B cell (primary cell): ENCODE results near the gene LRRC26. TPM values are rescaled to one million over a fixed set of nuclear protein-coding genes. Genes with fewer than 3 reads are reported as not detected.

ENCODE experiments used
- ATAC-seq: fragments of 200-7000 bp; cut with Tn5 transposase; one replicate; pipeline ENCODE4 v1.10.0; 2021; ENCODE audit warnings: low read depth, mild to moderate bottlenecking, moderate number of reproducible peaks, moderate library complexity
- CTCF ChIA-PET: fragments of 350-600 bp; sonication (Branson Sonifier 250); formaldehyde crosslinking; loops from one replicate; lab custom pipeline; 2021; ENCODE audit warnings: antibody characterized with exemption, inconsistent platforms; lab: Charles Lee
- POLR2A ChIA-PET: fragments of 350-600 bp; sonication (Branson Sonifier 250); formaldehyde crosslinking; loops from one replicate; lab custom pipeline; 2021; ENCODE audit warnings: antibody characterized with exemption; lab: Charles Lee
- DNase-seq: peaks from one replicate; pipeline ENCODE4 v3.0.0; 2013
- H2AFZ ChIP-seq: 2 replicates; pipeline ENCODE4 v1.6.1; 2012; ENCODE audit warnings: mild to moderate bottlenecking, low read depth, low read length; ENCODE audit not compliant: insufficient read depth, poor library complexity, severe bottlenecking
- H3K27ac ChIP-seq, 2 donors: 1 replicate in 1 of 2; 2 replicates in 1 of 2; pipeline ENCODE4 v1.5.1; 2012 to 2013; ENCODE audit warnings: low read length in 2 of 2, mild to moderate bottlenecking in 2 of 2, moderate library complexity in 1 of 2
- H3K27me3 ChIP-seq, 4 experiments: fragments of 200-600 bp in 1 of 4; sonication (generic) in 1 of 4; replicated peaks in 1 of 4; 1 replicate in 2 of 4; 2 replicates in 2 of 4; pipeline versions ENCODE4 v1.6.1 to v1.7.0; 2013 to 2016; ENCODE audit warnings: low read length in 3 of 4, mild to moderate bottlenecking in 2 of 4, mixed read lengths in 1 of 4, moderate library complexity in 1 of 4; ENCODE audit not compliant: insufficient read depth in 4 of 4, control insufficient read depth in 3 of 4; ENCODE audit errors: control extremely low read depth in 1 of 4
- H3K36me3 ChIP-seq, 2 experiments: replicated peaks in 1 of 2; 1 replicate in 1 of 2; 2 replicates in 1 of 2; pipeline versions ENCODE4 v1.6.1 to v1.7.1; 2013; ENCODE audit warnings: low read length in 1 of 2; ENCODE audit not compliant: insufficient read depth in 2 of 2, control insufficient read depth in 1 of 2; ENCODE audit errors: control extremely low read depth in 1 of 2, extremely low read depth in 1 of 2
- H3K4me1 ChIP-seq, 2 donors: fragments of 200-600 bp in 1 of 2; sonication (generic) in 1 of 2; 1 replicate in 1 of 2; 2 replicates in 1 of 2; pipeline versions ENCODE4 v1.5.1 to v1.6.1; 2013 to 2017; ENCODE audit warnings: low read length in 2 of 2; ENCODE audit not compliant: control insufficient read depth in 2 of 2, insufficient read depth in 2 of 2
- H3K4me2 ChIP-seq: replicated peaks from 2 replicates; pipeline ENCODE3; 2012; ENCODE audit warnings: mild to moderate bottlenecking, low read depth, low read length; ENCODE audit not compliant: poor library complexity, severe bottlenecking
- H3K4me3 ChIP-seq, 5 experiments: fragments of 200-600 bp in 1 of 5; sonication (generic) in 1 of 5; 1 replicate in 3 of 5; 2 replicates in 2 of 5; pipeline versions ENCODE4 v1.5.1 to v1.7.0; 2011 to 2016; ENCODE audit warnings: low read length in 4 of 5, mild to moderate bottlenecking in 4 of 5, low read depth in 2 of 5, control low read depth in 1 of 5, moderate library complexity in 1 of 5; ENCODE audit not compliant: insufficient read depth in 1 of 5; ENCODE audit errors: control extremely low read depth in 1 of 5, extremely low read depth in 1 of 5
- H3K79me2 ChIP-seq: fragments of 200-600 bp; sonication (generic); one replicate; pipeline ENCODE4 v1.6.0; 2016; ENCODE audit warnings: low read length; ENCODE audit not compliant: control insufficient read depth, insufficient read depth
- H3K9ac ChIP-seq: fragments of 200-600 bp; sonication (generic); 2 replicates; pipeline ENCODE4 v1.6.1; 2017; ENCODE audit warnings: mild to moderate bottlenecking, low read length, moderate library complexity
- H3K9me3 ChIP-seq, 3 donors: one replicate each; pipeline versions ENCODE4 v1.6.1 to v1.7.1; 2013; ENCODE audit warnings: low read length in 2 of 3; ENCODE audit not compliant: control insufficient read depth in 2 of 3, insufficient read depth in 1 of 3; ENCODE audit errors: control extremely low read depth in 1 of 3
- H4K20me1 ChIP-seq: 2 replicates; pipeline ENCODE4 v1.6.0; 2012; ENCODE audit warnings: mild to moderate bottlenecking, low read length; ENCODE audit not compliant: insufficient read depth, control insufficient read depth, poor library complexity, severe bottlenecking
- H3K27ac Mint-ChIP-seq: one replicate; pipeline ENCODE4 v1.8.0; 2021; ENCODE audit warnings: mixed read lengths
- H3K27me3 Mint-ChIP-seq: one replicate; pipeline ENCODE4 v1.8.0; 2021; ENCODE audit warnings: mixed read lengths
- H3K4me1 Mint-ChIP-seq: one replicate; pipeline ENCODE4 v1.8.0; 2021; ENCODE audit warnings: mixed read lengths
- H3K4me3 Mint-ChIP-seq: one replicate; pipeline ENCODE4 v1.8.0; 2021; ENCODE audit warnings: mixed read lengths
- H3K9me3 Mint-ChIP-seq: one replicate; pipeline ENCODE4 v1.8.0; 2022; ENCODE audit warnings: mixed read lengths; ENCODE audit not compliant: insufficient read depth
- EZH2 ChIP-seq: IDR thresholded peaks from 2 replicates; pipeline ENCODE4 v1.6.1; 2012; ENCODE audit warnings: borderline replicate concordance, low read depth, mild to moderate bottlenecking, moderate library complexity, low read length; ENCODE audit not compliant: insufficient read depth, poor library complexity, severe bottlenecking
- WGBS: methylation state at CpG from one replicate; pipeline ENCODE4 v1.1.5; 2013; ENCODE audit warnings: missing lambda C conversion rate; ENCODE audit not compliant: insufficient coverage; 5-methylcytosine and 5-hydroxymethylcytosine counted together
- intact Hi-C: fragments of 100-400 bp; cut with micrococcal nuclease; formaldehyde crosslinking; loops from one replicate; pipeline ENCODE4 v1.10.0; 2022
- polyA plus RNA-seq: library from polyadenylated mRNA; depleted of rRNA; stranded (reverse); fragments of >200 nt; gene quantifications from 2 replicates; pipeline ENCODE4 v1.2.3, GENCODE V29; 2012
- total RNA-seq, 2 donors: library from RNA; stranded (reverse); fragments of 120-200 nt in 1 of 2; gene quantifications; 1 replicate in 1 of 2; 2 replicates in 1 of 2; pipeline versions ENCODE4 v1.2.3 to v1.2.4, GENCODE V29; 2013 to 2022
- TF ChIP-seq, protein P1 (sequence below): fragments of 200-600 bp; IDR thresholded peaks from one replicate; pipeline ENCODE4 v1.8.0; 2022; ENCODE audit warnings: antibody characterized with exemption, mild to moderate bottlenecking

Gene LRRC26
- total and polyA plus RNA-seq, 2 donors (not counting 1 experiment from before 2014, with no cell fraction given) = not detected

- TF ChIP-seq EZH2 = no peak
- TF ChIP-seq, protein P1, sequence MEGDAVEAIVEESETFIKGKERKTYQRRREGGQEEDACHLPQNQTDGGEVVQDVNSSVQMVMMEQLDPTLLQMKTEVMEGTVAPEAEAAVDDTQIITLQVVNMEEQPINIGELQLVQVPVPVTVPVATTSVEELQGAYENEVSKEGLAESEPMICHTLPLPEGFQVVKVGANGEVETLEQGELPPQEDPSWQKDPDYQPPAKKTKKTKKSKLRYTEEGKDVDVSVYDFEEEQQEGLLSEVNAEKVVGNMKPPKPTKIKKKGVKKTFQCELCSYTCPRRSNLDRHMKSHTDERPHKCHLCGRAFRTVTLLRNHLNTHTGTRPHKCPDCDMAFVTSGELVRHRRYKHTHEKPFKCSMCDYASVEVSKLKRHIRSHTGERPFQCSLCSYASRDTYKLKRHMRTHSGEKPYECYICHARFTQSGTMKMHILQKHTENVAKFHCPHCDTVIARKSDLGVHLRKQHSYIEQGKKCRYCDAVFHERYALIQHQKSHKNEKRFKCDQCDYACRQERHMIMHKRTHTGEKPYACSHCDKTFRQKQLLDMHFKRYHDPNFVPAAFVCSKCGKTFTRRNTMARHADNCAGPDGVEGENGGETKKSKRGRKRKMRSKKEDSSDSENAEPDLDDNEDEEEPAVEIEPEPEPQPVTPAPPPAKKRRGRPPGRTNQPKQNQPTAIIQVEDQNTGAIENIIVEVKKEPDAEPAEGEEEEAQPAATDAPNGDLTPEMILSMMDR = no peak
- no peaks in the 10 kb centered on the region for H4K20me1 ChIP-seq
- DNase-seq = no peak
- H3K27me3 ChIP-seq = no peaks in the 10 kb centered on the region
- Mint-ChIP-seq H3K4me3 (no peak overlapping the region), H3K4me1 (peaks cover 10% of the 10 kb centered on the region), H3K27ac (no peak overlapping the region), H3K27me3 (no peaks in the 10 kb centered on the region), H3K9me3 (no peaks in the 10 kb centered on the region)
- H2AFZ ChIP-seq = no peak overlapping the region
- H3K27ac ChIP-seq = no peak overlapping the region
- peaks cover 6 to 13% of the 10 kb centered on the region in 2 donors for H3K4me1 ChIP-seq
- 96% methylated on average over 30 of the region's 30 CpGs for WGBS
- CTCF ChIA-PET = interaction anchor here (0.7 kb wide), 1 partner anchor 14 kb away, joined by 7 read pairs; no protein-coding TSS in a partner anchor
- no peak overlapping the region for H3K9ac ChIP-seq
- no peaks in the 10 kb centered on the region for H3K9me3 ChIP-seq
- H3K4me2 ChIP-seq = no peak overlapping the region
- intact Hi-C loops = no loop called here
- H3K36me3 ChIP-seq = no peaks in the 10 kb centered on the region
- POLR2A ChIA-PET = no interaction called here
- no peak overlapping the region for H3K4me3 ChIP-seq
- peaks cover 3% of the 10 kb centered on the region for H3K79me2 ChIP-seq
- ATAC-seq = no peak
These were observed 48.4 kb upstream of the LRRC26 start for GRCh38 chr9:137218212-137218753.

DNA sequence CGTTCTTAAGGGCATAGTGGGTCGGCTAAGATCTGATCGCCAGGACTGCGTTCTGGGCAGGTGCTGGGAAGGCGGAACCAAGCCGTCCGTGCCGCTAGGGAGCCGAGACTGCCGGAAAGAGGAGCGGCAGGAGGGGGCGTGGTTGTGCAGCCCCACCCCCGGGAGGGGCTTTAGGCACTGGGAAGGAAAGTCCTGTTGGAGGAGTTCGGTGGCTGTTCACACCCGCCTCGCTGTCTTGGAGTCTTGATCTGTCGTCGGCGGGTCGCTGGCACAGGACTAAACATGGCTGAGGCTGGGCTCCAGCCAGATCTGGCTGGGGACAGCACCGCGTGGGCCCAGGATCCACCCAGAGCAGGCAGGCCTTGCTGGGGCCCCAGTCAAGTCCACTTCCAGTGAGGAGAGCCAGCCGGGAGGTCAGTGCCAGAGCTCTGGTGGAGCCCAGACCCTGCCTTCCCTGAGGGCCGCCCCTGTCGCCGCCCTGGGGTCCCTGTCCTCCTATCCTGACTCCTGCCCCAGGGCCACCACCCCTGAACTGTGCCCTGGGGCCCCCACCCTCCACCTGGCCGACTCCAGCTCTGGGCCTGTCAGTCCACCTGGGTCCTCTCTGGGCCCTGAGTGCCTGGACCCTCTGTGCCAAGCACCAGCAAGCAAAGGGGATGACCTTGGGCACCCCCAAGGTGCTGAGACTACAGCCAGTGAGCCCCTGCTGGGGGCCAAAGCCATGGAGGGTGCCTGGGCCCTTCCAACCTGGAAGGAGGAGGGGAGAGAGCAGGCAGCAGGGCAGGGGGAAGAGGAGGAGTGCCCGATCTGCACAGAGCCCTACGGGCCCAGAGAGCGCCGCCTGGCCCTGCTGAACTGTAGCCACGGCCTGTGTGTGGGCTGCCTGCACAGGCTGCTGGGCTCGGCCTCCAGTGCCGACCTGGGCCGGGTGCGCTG, 47.7 kb upstream of the LRRC26 start:
- H4K20me1 ChIP-seq = no peaks in the 10 kb centered on the region
- H3K4me2 ChIP-seq = peak overlapping the region; percentile 19
- H3K79me2 ChIP-seq = peaks cover 3% of the 10 kb centered on the region
- CTCF ChIA-PET = no interaction called here
- peaks cover 4% of the 10 kb centered on the region for H3K4me1 Mint-ChIP-seq
- H3K27me3 Mint-ChIP-seq = no peaks in the 10 kb centered on the region
- 92% methylated on average over 34 of the region's 36 CpGs for WGBS
- DNase-seq = no peak
- intact Hi-C loops = no loop called here
- H3K4me3 ChIP-seq = no peak overlapping the region
- TF ChIP-seq, protein P1 = no peak
- no peak for TF ChIP-seq EZH2
- H3K4me3 Mint-ChIP-seq = no peak overlapping the region
- H3K9ac ChIP-seq = no peak overlapping the region
- no peaks in the 10 kb centered on the region for H3K27me3 ChIP-seq
- H2AFZ ChIP-seq = no peak overlapping the region
- no peak overlapping the region for H3K27ac Mint-ChIP-seq
- ATAC-seq = no peak
- H3K4me1 ChIP-seq = peaks cover under 1 to 7% of the 10 kb centered on the region in 2 donors
- H3K27ac ChIP-seq = no peak overlapping the region
- H3K9me3 ChIP-seq = no peaks in the 10 kb centered on the region
- H3K9me3 Mint-ChIP-seq = no peaks in the 10 kb centered on the region
- POLR2A ChIA-PET = no interaction called here
- H3K36me3 ChIP-seq = no peaks in the 10 kb centered on the region
